GM10248 (cell line): ENCODE measurements around the gene RAB22A.

Source experiments
- CTCF ChIA-PET: fragments of 300-600 bp; sonication (Branson Sonifier 250); formaldehyde crosslinking; extraction: SDS; loops from one replicate; lab custom pipeline; 2021; ENCODE audit warnings: antibody characterized with exemption; lab: Yijun Ruan, JAX
- POLR2A ChIA-PET: fragments of 350-650 bp; sonication (Branson Sonifier 250); formaldehyde crosslinking; extraction: SDS; loops from one replicate; lab custom pipeline; 2020; ENCODE audit warnings: antibody characterized with exemption; lab: Yijun Ruan, JAX
- DNase-seq: peaks from one replicate; pipeline ENCODE4 v3.0.0; 2012; ENCODE audit errors: extremely low spot score
- CTCF ChIP-seq: IDR thresholded peaks from 2 replicates; pipeline ENCODE4 v1.5.1; 2012; ENCODE audit warnings: mild to moderate bottlenecking, low read depth; ENCODE audit errors: extremely low read depth, missing control alignments, control extremely low read depth

The RAB22A gene

GRCh38 chr20:58416835-58417234 lies 107.3 kb downstream of the RAB22A start:
- no peak for DNase-seq
- ChIA-PET CTCF (no interaction called here), POLR2A (no interaction called here)
- no peak for TF ChIP-seq CTCF
